SW480 (cell line): Measurements from ENCODE around the gene RAB40C.

ENCODE experiments used
- DNase-seq: peaks from one replicate; pipeline ENCODE4 v3.0.0-alpha.2; 2016; ENCODE audit warnings: low spot score

The RAB40C gene

DNA sequence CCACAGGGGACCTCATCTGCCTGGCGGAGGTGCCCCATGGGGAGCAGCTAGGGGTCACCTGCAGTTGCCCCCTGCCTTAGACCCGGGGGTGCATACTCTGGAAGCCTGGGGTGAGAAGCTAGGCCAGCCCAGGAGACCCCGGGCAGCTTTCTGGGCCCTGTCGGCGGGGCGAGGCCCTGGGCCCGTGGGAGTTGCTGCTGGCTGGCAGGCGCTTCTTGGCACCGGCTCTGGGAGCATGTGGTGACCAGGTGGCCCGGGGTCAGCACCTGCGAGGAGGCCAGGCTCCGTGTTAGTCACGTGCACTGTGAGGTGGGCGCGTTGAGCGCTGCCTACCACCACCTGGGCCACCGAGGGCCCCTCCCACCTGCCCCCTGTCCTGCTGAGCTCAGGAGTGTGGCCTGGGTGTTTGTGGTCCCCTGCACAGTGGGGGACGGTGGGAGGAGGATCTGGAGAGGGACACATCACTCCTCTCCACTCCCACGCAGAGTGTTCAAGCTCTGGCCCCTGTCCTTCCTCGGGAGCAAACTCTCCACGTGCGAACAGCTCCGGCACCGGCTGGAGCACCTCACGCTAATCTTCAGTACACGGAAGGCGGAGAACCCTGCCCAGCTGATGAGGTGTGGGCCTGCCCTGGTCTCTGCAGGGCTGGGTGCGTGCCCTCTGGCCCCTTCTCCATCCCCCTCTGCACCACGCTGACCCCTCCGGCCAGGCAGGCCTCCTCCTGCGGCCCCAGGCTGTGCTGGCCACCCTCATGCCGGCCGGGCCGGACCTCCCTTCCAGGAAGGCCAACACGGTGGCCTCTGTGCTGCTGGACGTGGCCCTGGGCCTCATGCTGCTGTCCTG, 14.3 kb upstream of the RAB40C start:
- no peak for DNase-seq

GRCh38 chr16:576197-576822, 13.6 kb upstream of the RAB40C start:
- no peak for DNase-seq

DNA sequence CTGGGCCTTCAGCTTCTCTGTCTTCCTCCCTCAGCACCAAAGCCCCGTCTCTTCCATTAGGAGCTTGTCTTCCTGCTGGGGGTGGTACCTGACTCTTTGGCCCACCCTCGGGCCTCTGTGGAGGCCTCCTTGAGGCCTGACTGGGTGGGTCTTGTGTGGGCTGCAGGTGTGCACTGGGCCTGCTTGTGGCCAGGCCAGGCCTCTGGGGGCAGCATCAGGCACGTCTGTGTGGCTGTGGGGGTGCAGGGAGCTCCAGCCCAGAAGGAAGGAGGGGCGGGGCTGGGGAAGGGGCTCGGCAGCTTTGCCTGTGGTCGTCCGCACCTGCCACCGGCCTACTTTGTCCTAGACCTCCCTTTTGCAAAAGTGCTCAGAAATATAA, 13.1 kb upstream of the RAB40C start:
- DNase-seq, result no peak

GRCh38 chr16:577796-578195, 12.1 kb upstream of the RAB40C start:
- no peak for DNase-seq

GRCh38 chr16:578232-578869, 11.5 kb upstream of the RAB40C start:
- DNase-seq, result no peak

DNA sequence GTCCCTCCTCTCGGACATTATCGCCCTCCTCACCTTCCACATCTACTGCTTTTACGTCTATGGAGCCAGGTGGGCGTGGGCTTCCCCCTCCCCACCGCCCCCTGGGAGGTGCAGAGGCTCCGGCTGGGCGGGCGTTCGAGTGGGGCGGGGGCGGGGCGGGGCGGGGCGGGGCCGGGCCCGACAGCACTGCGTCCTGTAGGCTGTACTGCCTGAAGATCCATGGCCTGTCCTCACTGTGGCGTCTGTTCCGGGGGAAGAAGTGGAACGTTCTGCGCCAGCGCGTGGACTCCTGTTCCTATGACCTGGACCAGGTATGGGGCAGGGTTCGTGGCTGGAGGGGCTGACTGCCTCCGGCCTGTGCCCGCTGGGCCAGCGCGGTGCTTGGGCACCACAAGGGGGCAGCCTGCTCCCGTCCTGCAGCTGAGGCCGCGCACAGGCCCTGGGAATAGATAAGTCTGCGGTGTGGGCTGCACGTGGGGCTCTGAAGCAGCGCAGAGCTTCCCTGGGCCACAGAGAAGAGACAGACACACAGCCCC, 10.9 kb upstream of the RAB40C start:
- DNase-seq, result no peak

GRCh38 chr16:580141-580945, 9.5 kb upstream of the RAB40C start:
- DNase-seq, result no peak

- no peak for DNase-seq
Observed at GRCh38 chr16:580946-581498, 8.8 kb upstream of the RAB40C start.

- no peak for DNase-seq
Observed at GRCh38 chr16:582218-582613, 7.7 kb upstream of the RAB40C start.

- DNase-seq, result no peak
Observed at GRCh38 chr16:582614-583331, 7.1 kb upstream of the RAB40C start.

GRCh38 chr16:583470-583814, 6.4 kb upstream of the RAB40C start:
- DNase-seq, result no peak

GRCh38 chr16:583815-584591, 5.9 kb upstream of the RAB40C start:
- no peak for DNase-seq

GRCh38 chr16:585351-585750, 4.5 kb upstream of the RAB40C start:
- DNase-seq, result peak; percentile 68

GRCh38 chr16:586047-586644, 3.7 kb upstream of the RAB40C start:
- DNase-seq, result no peak

DNA sequence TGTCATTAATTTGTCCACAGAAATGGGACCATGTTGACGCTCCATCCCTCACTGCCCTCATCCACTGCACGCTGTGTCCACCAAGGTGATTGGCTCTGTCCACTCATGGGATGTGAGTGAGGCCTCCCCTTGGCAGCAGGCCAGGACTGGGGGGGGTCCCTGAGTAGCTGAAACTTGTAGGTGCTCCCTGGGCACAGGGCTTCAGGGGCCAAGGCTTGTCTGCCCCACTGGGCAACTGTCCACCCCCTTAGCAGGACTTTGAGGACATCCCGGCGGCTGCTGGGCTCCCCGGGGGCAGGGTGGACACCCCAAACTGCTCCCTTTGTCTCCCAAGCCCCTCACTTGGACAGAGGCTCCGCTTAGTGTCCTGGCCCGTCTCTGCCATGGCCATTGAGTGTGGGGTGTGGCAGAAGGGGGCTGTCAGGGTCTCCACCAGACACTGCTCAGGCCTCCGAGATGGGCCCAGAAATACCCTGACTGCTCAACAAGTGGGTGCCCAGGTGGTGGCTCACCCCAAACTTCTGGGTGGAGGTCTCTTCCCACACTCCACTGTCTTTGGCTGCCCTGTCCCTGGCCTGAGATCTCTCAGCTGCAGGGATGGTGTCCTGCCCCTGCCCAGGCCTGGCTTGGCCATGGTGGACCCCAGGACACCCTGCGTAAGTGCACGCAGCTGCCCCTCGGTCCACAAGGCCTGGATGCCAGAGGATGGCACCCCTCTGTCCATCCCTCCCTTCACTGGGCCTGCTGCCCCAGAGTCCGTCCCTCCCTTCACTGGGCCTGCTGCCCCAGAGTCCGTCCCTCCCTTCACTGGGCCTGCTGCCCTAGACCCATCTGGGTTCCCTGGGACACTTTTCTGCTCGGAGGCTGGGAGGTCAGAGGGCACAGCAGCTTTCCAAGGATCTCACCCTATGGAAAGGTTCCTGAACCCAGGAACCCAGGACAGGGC, 2.9 kb upstream of the RAB40C start:
- DNase-seq, result no peak

DNA sequence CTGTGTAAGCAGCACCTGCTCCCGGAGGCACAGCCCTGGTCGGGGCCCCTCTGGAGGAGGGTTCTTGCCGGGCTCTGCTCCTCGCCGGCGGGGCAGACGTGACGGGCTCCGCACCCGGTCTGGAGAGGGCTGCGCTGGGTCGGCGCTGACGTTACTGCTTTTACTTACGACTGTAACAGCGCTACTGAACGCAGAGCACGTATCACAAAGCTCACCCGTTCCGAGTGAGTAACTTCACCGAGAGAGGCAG, 1.3 kb upstream of the RAB40C start:
- peak; percentile 53 for DNase-seq

DNA sequence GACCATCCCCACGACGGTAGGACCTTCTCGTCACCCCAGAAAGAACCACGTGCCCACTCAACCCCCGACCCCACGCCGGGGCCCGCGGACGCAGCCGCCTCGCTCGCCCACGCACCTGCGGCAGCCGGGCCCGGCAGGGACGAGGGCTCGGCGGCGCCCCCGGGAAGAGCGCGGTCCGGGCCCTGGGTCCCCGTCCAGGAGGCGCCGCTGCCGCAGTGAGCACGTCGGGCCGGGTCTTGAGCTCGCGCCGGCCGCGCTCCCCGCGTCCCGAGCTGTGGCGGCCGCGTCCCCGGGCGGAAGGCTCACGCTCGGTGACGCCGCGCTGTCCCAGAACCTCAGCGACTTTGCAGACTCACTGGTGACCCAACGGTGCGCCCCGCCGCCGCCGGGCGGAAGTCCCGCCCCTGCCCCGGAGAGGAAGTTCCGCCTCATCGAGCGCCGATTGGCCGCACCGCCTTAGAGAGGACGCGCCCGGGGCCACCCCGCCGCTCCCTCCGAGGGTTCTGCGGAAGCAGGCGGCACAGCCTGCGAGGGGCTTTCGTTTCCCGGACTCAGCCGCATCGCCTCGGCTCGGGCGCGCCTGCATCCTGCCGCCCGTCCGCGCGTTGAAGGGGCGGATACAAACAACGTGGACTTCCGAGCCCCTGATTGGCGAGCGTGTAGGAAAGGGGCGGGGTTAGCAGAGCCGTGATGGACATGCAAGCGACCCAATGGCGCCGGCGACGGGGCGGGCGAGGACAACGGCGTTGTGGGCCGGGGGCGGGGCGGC, 793 bp upstream of the RAB40C start:
- DNase-seq, result peak; percentile 89

- no peak for DNase-seq
Observed at GRCh38 chr16:590188-590814, 435 bp downstream of the RAB40C start.
